GM15510 (cell line): ENCODE results near the gene CD80.

Source experiments
- POLR2A ChIP-seq: IDR thresholded peaks from 3 replicates; pipeline ENCODE4 v1.6.1; 2011; ENCODE audit warnings: borderline replicate concordance; ENCODE audit not compliant: insufficient read length; ENCODE audit errors: extremely low read depth

CD80 gene

DNA sequence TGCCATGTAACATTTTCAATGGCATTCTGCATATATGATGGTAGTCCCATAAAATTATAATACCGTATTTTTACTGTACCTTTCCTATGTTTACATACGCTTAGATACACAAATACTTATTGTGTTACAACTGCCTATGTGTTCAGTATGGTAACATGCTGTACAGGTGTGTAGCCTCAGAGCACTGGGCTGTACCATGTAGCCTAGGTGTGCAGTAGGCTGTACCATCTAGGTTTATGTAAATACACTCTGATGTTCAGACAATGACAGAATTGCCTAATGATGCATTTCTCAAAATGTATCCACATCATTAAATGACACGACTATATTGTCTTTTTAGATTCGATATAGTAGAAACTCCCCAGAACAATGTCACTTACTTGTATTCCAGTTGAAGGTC, 22.7 kb downstream of the CD80 start:
- TF ChIP-seq POLR2A: no peak

DNA sequence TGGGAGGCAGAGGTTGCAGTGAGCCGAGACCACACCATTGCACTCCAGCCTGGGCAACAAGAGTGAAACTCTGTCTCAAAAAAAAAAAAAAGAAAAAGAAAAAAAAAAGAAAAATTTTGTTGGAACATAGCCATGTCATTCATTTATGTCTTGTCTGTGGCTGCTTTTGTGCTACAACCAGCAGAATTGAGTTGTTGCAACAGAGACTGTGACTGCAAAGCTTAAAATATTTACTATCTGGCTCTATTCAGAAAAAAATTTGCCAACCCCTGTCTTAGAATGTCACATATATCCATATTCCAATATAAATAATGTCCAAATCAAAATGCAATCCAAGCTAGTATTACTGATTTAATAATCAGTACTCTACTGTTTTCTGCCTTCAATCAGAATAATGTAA, 25.1 kb downstream of the CD80 start:
- no peak for TF ChIP-seq POLR2A

DNA sequence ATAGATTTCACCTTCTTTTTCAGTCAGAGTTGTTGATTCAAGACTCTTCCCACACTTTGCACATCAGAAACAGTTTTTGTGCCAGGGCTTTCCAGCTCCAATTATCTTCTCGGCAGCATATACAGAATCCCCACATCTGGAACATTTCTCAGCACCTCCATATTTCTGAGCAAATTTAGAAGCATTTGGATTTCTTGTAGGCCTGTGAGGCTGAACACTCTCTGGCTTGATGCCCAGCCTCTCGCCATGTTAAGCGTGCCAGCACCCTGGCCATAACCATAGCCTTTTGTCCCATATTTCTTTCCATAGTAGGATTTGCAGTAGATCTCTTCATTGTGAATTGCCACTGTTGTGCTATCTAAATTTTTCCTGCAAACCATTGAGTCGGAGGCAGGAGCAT, 28.3 kb downstream of the CD80 start:
- no peak for TF ChIP-seq POLR2A

DNA sequence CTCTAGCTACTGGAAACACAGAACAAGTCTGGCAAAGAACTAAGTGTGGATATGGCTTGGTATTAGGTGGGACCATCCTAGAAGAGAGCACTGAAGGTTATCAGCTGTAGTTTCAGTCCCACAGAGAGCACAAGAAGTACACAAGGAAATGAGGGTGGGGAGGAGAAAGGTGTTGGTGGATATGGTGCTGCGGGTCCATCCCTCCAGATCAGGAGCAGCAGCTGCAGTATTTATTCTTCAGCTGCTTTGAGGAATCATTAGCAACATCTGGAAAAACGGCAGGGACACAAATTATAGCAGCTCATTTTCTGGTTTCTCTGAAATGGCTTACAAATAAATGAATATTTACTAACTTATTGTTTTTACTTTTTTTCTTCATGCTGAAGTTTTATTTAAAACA, 29.0 kb downstream of the CD80 start:
- TF ChIP-seq POLR2A: no peak

DNA sequence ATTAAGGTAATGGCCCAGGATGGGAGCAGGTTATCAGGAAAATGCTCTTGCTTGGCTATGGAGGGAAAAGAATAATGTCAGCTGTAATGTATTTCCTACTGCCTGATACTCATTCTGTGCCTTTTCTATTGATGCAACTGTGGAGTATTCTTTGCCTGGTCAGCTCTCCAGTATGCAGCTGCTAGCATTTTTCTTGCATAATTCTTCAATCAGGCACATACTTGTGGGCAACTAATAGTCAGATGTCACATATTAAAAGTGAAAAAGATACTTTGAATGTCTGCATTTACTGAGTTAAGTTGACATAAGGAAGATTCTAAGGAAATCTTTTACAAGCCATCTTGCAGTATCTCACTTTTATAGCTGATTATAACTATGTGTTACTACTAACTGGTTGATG, 29.5 kb downstream of the CD80 start:
- TF ChIP-seq POLR2A: no peak

DNA sequence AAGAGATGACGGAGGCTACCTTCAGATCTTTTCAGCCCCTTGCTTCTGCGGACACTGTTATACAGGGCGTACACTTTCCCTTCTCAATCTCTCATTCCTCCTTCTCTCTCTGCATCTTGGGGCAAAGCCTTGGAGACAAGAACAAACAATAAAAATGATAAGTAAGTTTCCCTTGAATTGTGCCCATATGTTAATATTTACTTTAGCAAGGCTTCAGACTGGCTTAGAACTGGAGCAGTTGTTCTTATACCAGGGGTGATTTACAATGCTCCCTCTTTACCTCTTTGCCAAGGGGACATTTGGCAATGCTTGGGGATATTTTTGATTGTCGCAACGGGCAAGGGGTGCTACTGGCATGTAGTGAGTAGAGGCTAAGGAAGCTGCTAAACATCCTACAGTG, 31.7 kb downstream of the CD80 start:
- TF ChIP-seq POLR2A: no peak

DNA sequence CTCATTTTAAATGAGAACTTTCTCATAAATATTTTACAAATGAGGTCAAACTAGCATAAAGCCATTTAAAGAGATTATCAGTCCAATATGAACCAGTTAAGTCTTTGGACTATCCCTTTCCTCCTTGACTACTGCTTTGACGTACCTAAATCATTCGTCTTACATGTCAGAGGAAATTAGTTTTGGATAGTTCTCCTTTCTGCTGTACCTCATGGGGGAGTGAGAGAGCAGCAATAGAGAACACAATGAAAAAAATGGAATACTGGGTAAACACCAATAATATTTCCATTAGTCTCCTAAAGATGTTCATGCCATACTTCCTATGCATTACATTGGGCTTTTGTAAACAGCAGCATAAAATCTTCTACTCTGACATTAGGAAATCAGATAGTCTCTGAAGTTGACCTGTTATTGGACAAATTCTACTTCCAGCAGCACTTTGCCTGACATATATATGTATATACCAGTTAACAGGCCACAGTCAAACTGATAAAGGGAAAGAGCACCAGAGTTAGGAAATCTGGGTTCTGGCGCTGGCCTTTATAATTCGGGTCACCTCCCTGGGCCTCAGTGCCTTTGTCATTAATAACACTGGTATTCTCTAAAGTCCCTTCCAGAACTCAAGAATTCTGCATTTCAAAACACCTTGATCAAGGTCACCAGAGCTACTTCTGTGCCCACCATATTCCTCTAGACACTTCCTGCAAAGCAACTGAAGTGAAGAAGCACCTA, 34.3 kb downstream of the CD80 start:
- TF ChIP-seq POLR2A: no peak

DNA sequence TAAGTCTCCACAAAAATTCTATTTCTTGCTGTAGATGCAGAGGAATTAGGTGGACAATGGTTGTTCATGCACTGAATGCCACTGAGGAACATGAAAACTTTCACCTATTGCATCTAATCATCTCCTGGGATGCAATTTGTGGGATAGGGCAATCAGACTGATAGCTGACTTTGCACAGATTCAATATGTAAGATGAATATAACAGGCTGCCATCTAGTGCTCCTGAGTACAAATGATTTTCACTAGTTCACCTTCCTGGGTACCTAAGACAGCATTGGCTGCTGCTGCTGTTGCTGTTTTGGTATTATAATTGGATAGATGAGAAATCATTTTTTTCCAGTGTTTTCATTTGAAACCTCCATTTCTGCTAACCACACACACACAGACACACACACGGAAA, 41.4 kb downstream of the CD80 start:
- no peak for TF ChIP-seq POLR2A

DNA sequence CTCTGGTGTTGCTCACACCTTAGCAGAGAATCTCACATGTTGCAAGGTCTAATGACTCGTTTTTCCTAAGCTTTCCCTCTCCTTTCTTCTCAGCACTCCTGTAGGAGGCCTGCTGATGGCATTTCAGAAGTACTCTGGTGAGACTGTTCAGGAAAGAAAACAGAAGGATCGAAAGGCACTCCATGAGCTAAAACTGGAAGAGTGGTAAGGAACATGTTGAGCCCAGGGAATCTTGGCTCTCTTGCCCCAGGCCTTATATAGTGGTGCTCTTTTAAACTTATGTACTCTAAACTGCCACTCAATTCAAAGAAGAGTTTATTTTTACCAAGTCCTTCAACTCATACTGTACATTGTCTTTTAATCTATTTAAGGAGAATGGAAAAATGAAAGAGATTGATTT, 42.3 kb downstream of the CD80 start:
- no peak for TF ChIP-seq POLR2A

DNA sequence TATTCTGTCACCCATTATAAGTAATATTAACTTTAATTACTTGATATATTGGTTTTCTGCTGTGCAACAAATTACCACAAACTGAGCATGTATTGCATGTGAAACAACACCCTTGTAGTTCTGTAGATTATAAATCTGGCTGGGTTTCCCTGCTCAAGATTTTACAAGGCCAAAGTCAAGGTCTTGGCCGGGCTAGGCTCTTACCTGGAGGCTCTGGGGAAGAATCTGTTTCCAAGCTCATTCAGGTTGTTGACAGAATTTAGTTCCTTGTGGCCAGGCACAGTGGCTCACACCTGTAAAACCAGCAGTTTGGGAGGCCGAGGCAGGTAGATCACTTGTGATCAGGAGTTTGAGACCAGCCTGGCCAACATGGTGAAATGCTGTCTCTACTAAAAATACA, 44.8 kb downstream of the CD80 start:
- no peak for TF ChIP-seq POLR2A

DNA sequence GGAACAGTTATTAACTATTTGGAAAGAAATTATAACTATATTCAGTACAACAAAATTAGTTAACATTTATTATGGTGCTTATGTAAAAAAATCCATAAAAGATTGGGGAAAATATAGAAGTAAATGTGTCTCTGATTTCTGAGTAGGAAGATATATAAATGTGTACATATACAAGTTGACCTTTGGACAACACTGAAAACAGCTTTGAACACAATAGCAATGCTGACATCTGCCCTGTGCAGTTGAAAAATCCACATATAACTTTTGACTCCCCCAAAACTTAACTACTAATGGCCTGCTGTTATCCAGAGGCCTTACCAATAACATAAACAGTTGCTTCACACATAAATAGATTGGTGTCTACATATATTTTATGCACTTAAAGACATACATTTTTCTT, 48.7 kb downstream of the CD80 start:
- TF ChIP-seq POLR2A: no peak

DNA sequence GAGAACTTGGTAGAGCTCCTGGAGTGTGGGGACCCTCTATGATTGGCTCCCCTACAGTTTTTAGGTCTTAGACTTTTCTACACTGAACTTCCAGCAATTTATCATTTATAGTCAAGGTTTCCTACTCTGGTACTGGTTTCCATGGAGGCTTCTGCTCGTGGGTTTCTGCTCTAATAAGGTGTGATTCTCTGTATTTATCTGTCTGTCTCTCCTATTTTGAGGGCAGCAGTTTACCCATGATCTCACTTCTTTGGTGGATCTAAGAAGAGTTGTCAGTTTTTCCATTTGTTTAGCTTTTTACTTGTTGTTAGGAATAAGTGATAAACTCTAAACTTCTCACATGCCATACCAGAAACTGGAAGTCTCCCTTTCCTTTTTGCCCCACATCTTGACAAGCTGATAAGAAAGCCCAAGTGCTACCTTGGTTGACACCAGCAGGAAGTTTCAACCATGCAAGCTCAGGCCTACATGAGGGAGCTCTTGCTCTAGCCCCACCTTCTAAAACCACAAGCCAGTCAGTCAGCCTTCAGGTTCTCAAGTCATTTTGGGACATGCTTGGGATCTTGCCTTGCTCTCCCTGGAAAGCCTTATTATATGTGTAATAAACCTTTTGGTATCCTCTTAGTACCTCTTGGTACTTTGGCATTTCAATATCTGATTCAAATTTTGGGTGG, 51.1 kb downstream of the CD80 start:
- no peak for TF ChIP-seq POLR2A

DNA sequence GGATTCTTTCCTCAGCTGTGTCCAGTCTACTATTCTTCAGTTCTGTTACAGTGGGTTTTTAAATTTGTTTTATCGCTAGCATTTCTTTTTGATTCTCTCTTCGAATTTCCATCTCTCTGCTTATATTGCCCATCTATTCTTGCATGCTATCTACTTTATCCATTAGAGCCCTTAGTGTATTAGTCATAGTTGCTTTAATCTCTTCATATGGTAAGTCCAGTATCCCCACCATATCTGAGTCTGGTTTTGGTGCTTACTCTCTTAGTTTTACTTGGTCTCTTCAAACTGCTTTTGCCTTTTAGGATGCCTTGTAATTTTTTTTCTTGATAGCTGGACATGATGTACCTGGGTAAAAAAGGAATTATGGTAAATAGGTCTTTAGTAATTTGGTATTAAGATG, 52.0 kb downstream of the CD80 start:
- no peak for TF ChIP-seq POLR2A

DNA sequence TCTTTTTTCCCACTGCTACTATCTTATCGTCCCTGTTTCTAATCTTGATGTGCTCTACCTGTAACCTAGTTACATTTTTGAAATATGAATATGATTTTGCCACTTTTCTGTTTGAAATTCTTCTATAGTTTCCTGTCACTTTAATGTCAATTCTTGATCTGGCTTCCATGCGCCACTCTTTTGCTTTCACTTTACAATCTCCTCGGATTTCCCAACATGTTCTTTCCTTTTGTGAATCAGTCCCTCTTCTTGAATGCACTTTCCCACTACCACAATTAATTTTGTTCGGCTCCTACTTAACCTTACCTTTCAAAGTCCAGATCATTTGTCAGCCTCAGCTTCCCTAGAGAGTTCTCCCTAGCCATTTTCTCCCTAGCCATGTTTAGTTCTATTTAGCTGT, 52.8 kb downstream of the CD80 start:
- no peak for TF ChIP-seq POLR2A

DNA sequence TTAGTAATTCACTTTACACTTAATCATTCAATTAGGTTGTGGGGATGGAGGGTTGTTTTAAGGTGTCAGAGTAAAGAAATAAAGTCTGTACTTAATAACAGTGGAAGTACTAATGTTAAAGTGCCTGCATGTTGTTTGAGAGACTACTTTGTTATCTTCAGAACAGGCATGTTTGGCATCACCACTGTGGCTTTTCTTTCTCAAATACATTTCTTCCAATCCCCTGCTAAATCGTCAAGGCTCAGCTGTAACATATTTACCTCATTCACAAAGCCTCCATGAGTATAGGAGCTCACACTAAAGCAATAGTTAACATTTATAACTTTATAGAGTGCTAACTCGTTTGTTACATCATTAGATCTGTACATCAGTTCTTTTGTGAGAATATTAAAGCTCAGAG, 58.5 kb downstream of the CD80 start:
- no peak for TF ChIP-seq POLR2A

DNA sequence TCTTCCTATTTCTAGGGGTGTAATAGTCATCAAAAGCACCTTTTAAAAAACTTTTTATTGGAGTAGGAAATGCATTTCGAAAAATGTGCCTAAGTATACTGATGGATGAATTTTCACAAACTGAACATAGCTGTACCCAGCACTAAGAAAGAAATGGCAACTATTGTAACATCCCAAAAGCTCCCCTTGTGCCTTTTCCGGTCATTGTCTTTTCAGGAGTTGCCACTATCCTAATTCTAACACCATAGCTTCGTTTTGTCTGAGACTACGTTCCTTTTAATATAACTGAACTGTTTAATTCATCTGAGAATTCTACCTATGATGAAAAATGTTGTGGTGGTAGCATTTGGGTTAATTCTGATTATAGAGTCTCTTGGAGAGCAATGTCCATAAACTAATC, 59.1 kb downstream of the CD80 start:
- no peak for TF ChIP-seq POLR2A
